HG03097 (cell line): ENCODE results near the gene DOK1.

ENCODE experiments used
- ATAC-seq: cut with Tn5 transposase; IDR thresholded peaks from one replicate; pipeline ENCODE4 v1.9.1; 2021; ENCODE audit not compliant: unreplicated experiment, low FRiP score

Gene DOK1

GRCh38 chr2:74553892-74554819, at the start of gene DOK1, which contains the start of gene LOXL3:
TSS of gene DOK1 (plus strand) at chr2:74554720. CDS start at chr2:74554755, 35 bp downstream.
TSS of gene LOXL3 (minus strand) at chr2:74553942. CDS start at chr2:74552634, 1,308 bp downstream.
- ATAC-seq: peak; percentile 31

- no peak for ATAC-seq
Measured at GRCh38 chr2:74505448-74506246, 48.9 kb upstream of the DOK1 start.

- peak; percentile 79 for ATAC-seq
Measured at GRCh38 chr2:74507145-74507925, 47.2 kb upstream of the DOK1 start, which contains the start of gene PCGF1. TSS of gene PCGF1 (minus strand) at chr2:74507695. CDS start at chr2:74507668, 27 bp downstream.

GRCh38 chr2:74507926-74508520, 46.5 kb upstream of the DOK1 start:
- ATAC-seq: peak; percentile 3

GRCh38 chr2:74510272-74510671, 44.2 kb upstream of the DOK1 start:
- ATAC-seq: no peak

- no peak for ATAC-seq
Measured at GRCh38 chr2:74511104-74511989, 43.2 kb upstream of the DOK1 start.

GRCh38 chr2:74512744-74513604, 41.5 kb upstream of the DOK1 start:
- ATAC-seq: no peak

- no peak for ATAC-seq
Measured at GRCh38 chr2:74513605-74514367, 40.7 kb upstream of the DOK1 start.

- no peak for ATAC-seq
Measured at GRCh38 chr2:74514368-74515270, 39.9 kb upstream of the DOK1 start, which contains the start of gene TLX2. TSS of gene TLX2 (plus strand) at chr2:74514450. CDS start at chr2:74514807, 357 bp downstream.

- no peak for ATAC-seq
Measured at GRCh38 chr2:74515271-74515980, 39.1 kb upstream of the DOK1 start.

- no peak for ATAC-seq
Measured at GRCh38 chr2:74515981-74516633, 38.4 kb upstream of the DOK1 start.

- no peak for ATAC-seq
Measured at GRCh38 chr2:74516650-74517049, 37.9 kb upstream of the DOK1 start.

- no peak for ATAC-seq
Measured at GRCh38 chr2:74522516-74522915, 32.0 kb upstream of the DOK1 start.

GRCh38 chr2:74524005-74524404, 30.5 kb upstream of the DOK1 start:
- ATAC-seq: no peak
